Measurements from ENCODE around the gene DDI2. TPM values are rescaled to one million over a fixed set of nuclear protein-coding genes. Genes with fewer than 3 reads are reported as not detected.

The DDI2 gene
- polyA plus RNA-seq, 1 donor from 2014 or later, result 3.8 TPM

DNA sequence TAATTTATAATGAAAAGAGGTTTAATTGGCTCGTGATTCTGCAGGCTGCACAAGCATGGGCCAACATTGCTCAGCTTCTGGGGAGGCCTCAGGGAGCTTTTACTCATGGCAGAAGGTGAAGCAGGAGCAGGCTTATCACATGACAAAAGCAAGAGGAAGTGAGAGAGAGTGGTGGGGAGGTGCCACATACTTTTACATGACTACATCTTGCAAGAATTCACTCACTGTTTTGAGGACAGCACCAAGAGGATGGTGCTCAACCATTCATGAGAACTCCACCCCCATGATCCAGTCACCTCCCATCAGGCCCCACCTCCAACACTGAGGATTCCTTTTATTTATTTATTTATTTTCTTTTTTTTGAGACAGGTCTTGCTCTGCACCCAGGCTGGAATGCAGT, 61.3 kb downstream of the DDI2 start:
- TF ChIP-seq, protein P1, sequence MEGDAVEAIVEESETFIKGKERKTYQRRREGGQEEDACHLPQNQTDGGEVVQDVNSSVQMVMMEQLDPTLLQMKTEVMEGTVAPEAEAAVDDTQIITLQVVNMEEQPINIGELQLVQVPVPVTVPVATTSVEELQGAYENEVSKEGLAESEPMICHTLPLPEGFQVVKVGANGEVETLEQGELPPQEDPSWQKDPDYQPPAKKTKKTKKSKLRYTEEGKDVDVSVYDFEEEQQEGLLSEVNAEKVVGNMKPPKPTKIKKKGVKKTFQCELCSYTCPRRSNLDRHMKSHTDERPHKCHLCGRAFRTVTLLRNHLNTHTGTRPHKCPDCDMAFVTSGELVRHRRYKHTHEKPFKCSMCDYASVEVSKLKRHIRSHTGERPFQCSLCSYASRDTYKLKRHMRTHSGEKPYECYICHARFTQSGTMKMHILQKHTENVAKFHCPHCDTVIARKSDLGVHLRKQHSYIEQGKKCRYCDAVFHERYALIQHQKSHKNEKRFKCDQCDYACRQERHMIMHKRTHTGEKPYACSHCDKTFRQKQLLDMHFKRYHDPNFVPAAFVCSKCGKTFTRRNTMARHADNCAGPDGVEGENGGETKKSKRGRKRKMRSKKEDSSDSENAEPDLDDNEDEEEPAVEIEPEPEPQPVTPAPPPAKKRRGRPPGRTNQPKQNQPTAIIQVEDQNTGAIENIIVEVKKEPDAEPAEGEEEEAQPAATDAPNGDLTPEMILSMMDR (IDR thresholded peaks at IDR 0.05; ENCODE audit: poor library complexity, severe bottlenecking), result no peak
- no peak for TF ChIP-seq EP300 (conservative IDR thresholded peaks at IDR 0.05; ENCODE audit: poor library complexity, severe bottlenecking)
- TF ChIP-seq, protein P2, sequence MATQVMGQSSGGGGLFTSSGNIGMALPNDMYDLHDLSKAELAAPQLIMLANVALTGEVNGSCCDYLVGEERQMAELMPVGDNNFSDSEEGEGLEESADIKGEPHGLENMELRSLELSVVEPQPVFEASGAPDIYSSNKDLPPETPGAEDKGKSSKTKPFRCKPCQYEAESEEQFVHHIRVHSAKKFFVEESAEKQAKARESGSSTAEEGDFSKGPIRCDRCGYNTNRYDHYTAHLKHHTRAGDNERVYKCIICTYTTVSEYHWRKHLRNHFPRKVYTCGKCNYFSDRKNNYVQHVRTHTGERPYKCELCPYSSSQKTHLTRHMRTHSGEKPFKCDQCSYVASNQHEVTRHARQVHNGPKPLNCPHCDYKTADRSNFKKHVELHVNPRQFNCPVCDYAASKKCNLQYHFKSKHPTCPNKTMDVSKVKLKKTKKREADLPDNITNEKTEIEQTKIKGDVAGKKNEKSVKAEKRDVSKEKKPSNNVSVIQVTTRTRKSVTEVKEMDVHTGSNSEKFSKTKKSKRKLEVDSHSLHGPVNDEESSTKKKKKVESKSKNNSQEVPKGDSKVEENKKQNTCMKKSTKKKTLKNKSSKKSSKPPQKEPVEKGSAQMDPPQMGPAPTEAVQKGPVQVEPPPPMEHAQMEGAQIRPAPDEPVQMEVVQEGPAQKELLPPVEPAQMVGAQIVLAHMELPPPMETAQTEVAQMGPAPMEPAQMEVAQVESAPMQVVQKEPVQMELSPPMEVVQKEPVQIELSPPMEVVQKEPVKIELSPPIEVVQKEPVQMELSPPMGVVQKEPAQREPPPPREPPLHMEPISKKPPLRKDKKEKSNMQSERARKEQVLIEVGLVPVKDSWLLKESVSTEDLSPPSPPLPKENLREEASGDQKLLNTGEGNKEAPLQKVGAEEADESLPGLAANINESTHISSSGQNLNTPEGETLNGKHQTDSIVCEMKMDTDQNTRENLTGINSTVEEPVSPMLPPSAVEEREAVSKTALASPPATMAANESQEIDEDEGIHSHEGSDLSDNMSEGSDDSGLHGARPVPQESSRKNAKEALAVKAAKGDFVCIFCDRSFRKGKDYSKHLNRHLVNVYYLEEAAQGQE (IDR thresholded peaks at IDR 0.05; ENCODE audit: borderline replicate concordance), result no peak
- no peak for TF ChIP-seq POLR2AphosphoS5 (IDR thresholded peaks at IDR 0.05)
- TF ChIP-seq MXI1 (conservative IDR thresholded peaks at IDR 0.05; ENCODE audit: poor library complexity, severe bottlenecking), result no peak
- no peak for TF ChIP-seq RAD21 (conservative IDR thresholded peaks at IDR 0.05)
- TF ChIP-seq SMC3 (conservative IDR thresholded peaks at IDR 0.05; ENCODE audit: poor library complexity), result no peak
- TF ChIP-seq EZH2 (IDR thresholded peaks at IDR 0.05; ENCODE audit: borderline replicate concordance, insufficient read depth, low read length, poor library complexity, severe bottlenecking), result no peak
- TF ChIP-seq TAF1 (IDR thresholded peaks at IDR 0.05; ENCODE audit: low read depth), result no peak
- Histone ChIP-seq H3K4me2 (ENCODE audit: low read length) (no peak overlapping the region), H3K4me3 (ENCODE audit: low read length) (no peak overlapping the region), H3K9me2 (ENCODE audit: insufficient read depth, low read length) (no peaks in the 10 kb centered on the region), H2AFZ (ENCODE audit: low read depth, low read length) (no peak overlapping the region), H3K27ac (ENCODE audit: low read length) (no peak overlapping the region), H3K9ac (ENCODE audit: low read length) (no peak overlapping the region), H4K20me1 (ENCODE audit: insufficient read depth) (no peaks in the 10 kb centered on the region), H3K36me3 (ENCODE audit: insufficient read depth, low read length) (no peaks in the 10 kb centered on the region), H3K9me3 (ENCODE audit: low read length) (no peaks in the 10 kb centered on the region), H3K27me3 (ENCODE audit: insufficient read depth, low read depth, low read length) (no peaks in the 10 kb centered on the region), H3F3A (ENCODE audit: insufficient read depth, low read length, poor library complexity, severe bottlenecking) (no peaks in the 10 kb centered on the region), H3K79me2 (replicated peaks; ENCODE audit: insufficient read depth, low read length) (peaks cover 5% of the 10 kb centered on the region)

GRCh38 chr1:15680131-15680530, 62.9 kb downstream of the DDI2 start:
- Histone ChIP-seq H4K20me1 (ENCODE audit: insufficient read depth) (no peaks in the 10 kb centered on the region), H3K79me2 (replicated peaks; ENCODE audit: insufficient read depth, low read length) (peaks cover 14% of the 10 kb centered on the region), H3K27me3 (ENCODE audit: insufficient read depth, low read depth, low read length) (no peaks in the 10 kb centered on the region), H3K36me3 (ENCODE audit: insufficient read depth, low read length) (no peaks in the 10 kb centered on the region), H3K27ac (ENCODE audit: low read length) (no peak overlapping the region), H3K4me2 (ENCODE audit: low read length) (no peak overlapping the region), H3F3A (ENCODE audit: insufficient read depth, low read length, poor library complexity, severe bottlenecking) (no peaks in the 10 kb centered on the region), H3K9me3 (ENCODE audit: low read length) (no peaks in the 10 kb centered on the region), H3K4me3 (ENCODE audit: low read length) (no peak overlapping the region), H2AFZ (ENCODE audit: low read depth, low read length) (no peak overlapping the region), H3K9ac (ENCODE audit: low read length) (no peak overlapping the region), H3K9me2 (ENCODE audit: insufficient read depth, low read length) (no peaks in the 10 kb centered on the region)
- TF ChIP-seq EZH2 (IDR thresholded peaks at IDR 0.05; ENCODE audit: borderline replicate concordance, insufficient read depth, low read length, poor library complexity, severe bottlenecking), result no peak
- no peak for TF ChIP-seq SMC3 (conservative IDR thresholded peaks at IDR 0.05; ENCODE audit: poor library complexity)
- no peak for TF ChIP-seq POLR2AphosphoS5 (IDR thresholded peaks at IDR 0.05)
- no peak for TF ChIP-seq EP300 (conservative IDR thresholded peaks at IDR 0.05; ENCODE audit: poor library complexity, severe bottlenecking)
- TF ChIP-seq RAD21 (conservative IDR thresholded peaks at IDR 0.05), result no peak
- no peak for TF ChIP-seq MXI1 (conservative IDR thresholded peaks at IDR 0.05; ENCODE audit: poor library complexity, severe bottlenecking)
- TF ChIP-seq, protein P1 (IDR thresholded peaks at IDR 0.05; ENCODE audit: poor library complexity, severe bottlenecking), result no peak
- no peak for TF ChIP-seq TAF1 (IDR thresholded peaks at IDR 0.05; ENCODE audit: low read depth)
- TF ChIP-seq, protein P2 (IDR thresholded peaks at IDR 0.05; ENCODE audit: borderline replicate concordance), result no peak

All from neural cell (in vitro differentiated cells).